Cardiac muscle cell (in vitro differentiated cells and primary cell): Measurements from ENCODE around the gene HMG20B. TPM values are rescaled to one million over a fixed set of nuclear protein-coding genes. Genes with fewer than 3 reads are reported as not detected.
A peak's percentile ranks its signal among the peaks of the same experiment; 100 is the strongest.

Experiments used
- DNase-seq, 2 donors: peaks; one replicate each; pipeline versions ENCODE4 v3.0.0 to v3.0.0-alpha.2; 2010 to 2017; ENCODE audit warnings: low read depth in 1 of 2, low spot score in 1 of 2
- H3K27ac ChIP-seq: fragments of 200-600 bp; sonication (generic); 2 replicates; pipeline ENCODE4 v1.5.1; 2016
- H3K27me3 ChIP-seq: fragments of 200-600 bp; sonication (generic); 2 replicates; pipeline ENCODE4 v1.6.0; 2016; ENCODE audit warnings: control low read depth
- H3K36me3 ChIP-seq: fragments of 200-600 bp; sonication (generic); 2 replicates; pipeline ENCODE4 v1.5.1; 2016; ENCODE audit warnings: control low read depth
- H3K4me1 ChIP-seq: fragments of 200-600 bp; sonication (generic); 2 replicates; pipeline ENCODE4 v1.8.1; 2017; ENCODE audit warnings: low read depth, mild to moderate bottlenecking, mixed run types
- H3K4me3 ChIP-seq: fragments of 200-600 bp; sonication (generic); 2 replicates; pipeline ENCODE4 v1.5.1; 2016; ENCODE audit warnings: mild to moderate bottlenecking
- H3K9me3 ChIP-seq: fragments of 200-600 bp; sonication (generic); 2 replicates; pipeline ENCODE4 v1.5.1; 2017; ENCODE audit warnings: low read depth, mild to moderate bottlenecking, control low read depth
- CTCF ChIP-seq: IDR thresholded peaks from 2 replicates; pipeline ENCODE4 v1.5.1; 2012; ENCODE audit warnings: low read depth, mild to moderate bottlenecking, low read length
- polyA plus RNA-seq: library from polyadenylated mRNA; unstranded; fragments of >200 nt; fragmentation: Nextera tagmentation; extraction: Ambion mirVana; gene quantifications from 2 replicates; pipeline ENCODE4 v1.2.1, GENCODE V29; 2016
- total RNA-seq: library from RNA; depleted of rRNA; stranded (reverse); fragments of >200 nt; gene quantifications from 2 replicates; pipeline ENCODE4 v1.2.3, GENCODE V29; 2016

Gene HMG20B
- total and polyA plus RNA-seq, 2 experiments from 2014 or later = 154 to 253 TPM

GRCh38 chr19:3538258-3538929, 34.4 kb upstream of the HMG20B start:
- Histone ChIP-seq H3K4me1 (no peaks in the 10 kb centered on the region), H3K36me3 (peaks cover 8% of the 10 kb centered on the region), H3K27ac (no peak overlapping the region), H3K9me3 (no peaks in the 10 kb centered on the region), H3K27me3 (no peaks in the 10 kb centered on the region), H3K4me3 (no peak overlapping the region)
- no peak for TF ChIP-seq CTCF
- DNase-seq = no peak

- no peak within 1 kb of the TSS for H3K4me3 ChIP-seq
- H3K27me3 ChIP-seq = no peaks in the 10 kb centered on the region
- no peaks in the 10 kb centered on the region for H3K9me3 ChIP-seq
- H3K4me1 ChIP-seq = no peaks in the 10 kb centered on the region
- TF ChIP-seq CTCF = no peak
- DNase-seq = no peak
- peak within 1 kb of the TSS; percentile 51 for H3K27ac ChIP-seq
- H3K36me3 ChIP-seq = peaks cover 8% of the 10 kb centered on the region
These were observed 33.6 kb upstream of the HMG20B start, which contains the start of gene TEKTIP1 for GRCh38 chr19:3538965-3539755. Gene TEKTIP1, plus strand, starts transcription at chr19:3539174. Its CDS starts 4 bp downstream, at chr19:3539178.

- Histone ChIP-seq H3K27ac (peak overlapping the region; percentile 51), H3K4me3 (no peak overlapping the region), H3K4me1 (no peaks in the 10 kb centered on the region), H3K27me3 (no peaks in the 10 kb centered on the region), H3K9me3 (no peaks in the 10 kb centered on the region), H3K36me3 (peaks cover 8% of the 10 kb centered on the region)
- no peak for TF ChIP-seq CTCF
- no peak for DNase-seq
These were observed 33.0 kb upstream of the HMG20B start for GRCh38 chr19:3539756-3540118.

GRCh38 chr19:3543150-3544057, 29.3 kb upstream of the HMG20B start:
- Histone ChIP-seq H3K36me3 (no peaks in the 10 kb centered on the region), H3K4me3 (no peak overlapping the region), H3K4me1 (no peaks in the 10 kb centered on the region), H3K9me3 (no peaks in the 10 kb centered on the region), H3K27me3 (no peaks in the 10 kb centered on the region), H3K27ac (no peak overlapping the region)
- TF ChIP-seq CTCF = no peak
- no peak for DNase-seq

GRCh38 chr19:3544058-3544376, 28.7 kb upstream of the HMG20B start:
- Histone ChIP-seq H3K27ac (no peak overlapping the region), H3K27me3 (no peaks in the 10 kb centered on the region), H3K36me3 (no peaks in the 10 kb centered on the region), H3K9me3 (no peaks in the 10 kb centered on the region), H3K4me3 (no peak overlapping the region), H3K4me1 (no peaks in the 10 kb centered on the region)
- no peak for DNase-seq
- no peak for TF ChIP-seq CTCF
